GM21381 (cell line): ENCODE measurements around the gene CTBP2.

Experiments
- ATAC-seq: cut with Tn5 transposase; IDR thresholded peaks from one replicate; pipeline ENCODE4 v1.9.1; 2021; ENCODE audit warnings: mild to moderate bottlenecking, moderate library complexity; ENCODE audit not compliant: unreplicated experiment

Gene CTBP2

GRCh38 chr10:125144693-125145623, 15.4 kb downstream of the CTBP2 start:
- no peak for ATAC-seq

GRCh38 chr10:125144206-125144605, 16.2 kb downstream of the CTBP2 start:
- no peak for ATAC-seq

- ATAC-seq: no peak
These were observed 17.4 kb downstream of the CTBP2 start for GRCh38 chr10:125142946-125143345.

GRCh38 chr10:125141860-125142484, 18.4 kb downstream of the CTBP2 start:
- no peak for ATAC-seq

GRCh38 chr10:125141150-125141859, 19.1 kb downstream of the CTBP2 start:
- ATAC-seq: no peak

GRCh38 chr10:125140151-125140550, 20.2 kb downstream of the CTBP2 start:
- no peak for ATAC-seq

- ATAC-seq: no peak
These were observed 22.5 kb downstream of the CTBP2 start for GRCh38 chr10:125137601-125138438.

- ATAC-seq: no peak
These were observed 24.3 kb downstream of the CTBP2 start for GRCh38 chr10:125136087-125136486.

GRCh38 chr10:125135771-125136035, 24.7 kb downstream of the CTBP2 start:
- ATAC-seq: no peak

- ATAC-seq: no peak
These were observed 25.2 kb downstream of the CTBP2 start for GRCh38 chr10:125134916-125135770.

GRCh38 chr10:125134483-125134848, 25.9 kb downstream of the CTBP2 start:
- no peak for ATAC-seq

GRCh38 chr10:125133696-125134482, 26.5 kb downstream of the CTBP2 start:
- no peak for ATAC-seq

GRCh38 chr10:125132344-125132743, 28.0 kb downstream of the CTBP2 start:
- no peak for ATAC-seq

GRCh38 chr10:125130916-125131315, 29.4 kb downstream of the CTBP2 start:
- ATAC-seq: no peak

- no peak for ATAC-seq
These were observed 30.1 kb downstream of the CTBP2 start for GRCh38 chr10:125130260-125130659.

- ATAC-seq: no peak
These were observed 31.3 kb downstream of the CTBP2 start for GRCh38 chr10:125129076-125129458.

- ATAC-seq: no peak
These were observed 31.8 kb downstream of the CTBP2 start for GRCh38 chr10:125128397-125129075.

- ATAC-seq: no peak
These were observed 32.4 kb downstream of the CTBP2 start for GRCh38 chr10:125127986-125128385.

GRCh38 chr10:125127110-125127509, 33.3 kb downstream of the CTBP2 start:
- no peak for ATAC-seq
